ENCODE data around the gene ZNF121.

GRCh38 chr19:9610484-9611113, 26.3 kb upstream of the ZNF121 start:
- TF ChIP-seq EGR1 (IDR thresholded peaks at IDR 0.05) = no peak
- no peak for TF ChIP-seq TAF1 (IDR thresholded peaks at IDR 0.05; ENCODE audit: low read depth)

All from Ishikawa (cell line).